HL-60 (cell line): ENCODE results near the gene RFXANK.
A peak's percentile ranks its signal among the peaks of the same experiment; 100 is the strongest.

Experiments
- DNase-seq, 2 experiments: peaks; one replicate each; pipeline ENCODE4 v3.0.0-alpha.2; 2010 to 2020; ENCODE audit warnings: low read depth in 1 of 2, low spot score in 1 of 2
- H3K27ac ChIP-seq: fragments of 250-450 bp; sonication (Bioruptor Pico); replicated peaks from 2 replicates; pipeline ENCODE4 v1.5.1; 2020; ENCODE audit warnings: mild to moderate bottlenecking, moderate library complexity
- H3K27me3 ChIP-seq: fragments of 250-450 bp; sonication (Bioruptor Pico); 2 replicates; pipeline ENCODE4 v1.5.1; 2021; ENCODE audit warnings: mild to moderate bottlenecking, moderate library complexity; ENCODE audit not compliant: insufficient read depth, poor library complexity, severe bottlenecking
- H3K4me3 ChIP-seq: replicated peaks from 2 replicates; pipeline ENCODE4 v1.5.1; 2011; ENCODE audit warnings: mild to moderate bottlenecking, control low read depth, low read length; ENCODE audit not compliant: insufficient read depth
- GABPA ChIP-seq: IDR thresholded peaks from 2 replicates; pipeline ENCODE4 v1.6.1; 2012; ENCODE audit warnings: low read depth
- POLR2AphosphoS5 ChIP-seq: IDR thresholded peaks from 2 replicates; pipeline ENCODE4 v1.6.1; 2012; ENCODE audit warnings: low read depth
- SPI1 ChIP-seq: IDR thresholded peaks from 2 replicates; pipeline ENCODE4 v1.6.1; 2012; ENCODE audit warnings: low read depth, mild to moderate bottlenecking, borderline replicate concordance
- long read RNA-seq: library from polyadenylated mRNA; unstranded; transcript quantifications from one replicate; pipeline ENCODE4 v2.0.0, GENCODE V29; 2020
- TF ChIP-seq, protein P1 (sequence below): IDR thresholded peaks from one replicate; pipeline ENCODE4 v1.5.1; 2011; ENCODE audit warnings: low read length, control low read depth, inconsistent platforms; ENCODE audit not compliant: insufficient read depth
- TF ChIP-seq, protein P2 (sequence below): IDR thresholded peaks from 2 replicates; pipeline ENCODE4 v1.6.1; 2012; ENCODE audit warnings: low read depth; ENCODE audit not compliant: insufficient replicate concordance

The RFXANK gene, protein sequence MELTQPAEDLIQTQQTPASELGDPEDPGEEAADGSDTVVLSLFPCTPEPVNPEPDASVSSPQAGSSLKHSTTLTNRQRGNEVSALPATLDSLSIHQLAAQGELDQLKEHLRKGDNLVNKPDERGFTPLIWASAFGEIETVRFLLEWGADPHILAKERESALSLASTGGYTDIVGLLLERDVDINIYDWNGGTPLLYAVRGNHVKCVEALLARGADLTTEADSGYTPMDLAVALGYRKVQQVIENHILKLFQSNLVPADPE
- long read RNA-seq, transcript RFXANK-203 (9 exons, 1,212 nt): major isoform, 53 of 186 reads
- long read RNA-seq, partial matches to known transcripts: 57 of 186 reads
- long read RNA-seq, other reads (novel, unspliced or antisense): 69 of 186 reads

DNA sequence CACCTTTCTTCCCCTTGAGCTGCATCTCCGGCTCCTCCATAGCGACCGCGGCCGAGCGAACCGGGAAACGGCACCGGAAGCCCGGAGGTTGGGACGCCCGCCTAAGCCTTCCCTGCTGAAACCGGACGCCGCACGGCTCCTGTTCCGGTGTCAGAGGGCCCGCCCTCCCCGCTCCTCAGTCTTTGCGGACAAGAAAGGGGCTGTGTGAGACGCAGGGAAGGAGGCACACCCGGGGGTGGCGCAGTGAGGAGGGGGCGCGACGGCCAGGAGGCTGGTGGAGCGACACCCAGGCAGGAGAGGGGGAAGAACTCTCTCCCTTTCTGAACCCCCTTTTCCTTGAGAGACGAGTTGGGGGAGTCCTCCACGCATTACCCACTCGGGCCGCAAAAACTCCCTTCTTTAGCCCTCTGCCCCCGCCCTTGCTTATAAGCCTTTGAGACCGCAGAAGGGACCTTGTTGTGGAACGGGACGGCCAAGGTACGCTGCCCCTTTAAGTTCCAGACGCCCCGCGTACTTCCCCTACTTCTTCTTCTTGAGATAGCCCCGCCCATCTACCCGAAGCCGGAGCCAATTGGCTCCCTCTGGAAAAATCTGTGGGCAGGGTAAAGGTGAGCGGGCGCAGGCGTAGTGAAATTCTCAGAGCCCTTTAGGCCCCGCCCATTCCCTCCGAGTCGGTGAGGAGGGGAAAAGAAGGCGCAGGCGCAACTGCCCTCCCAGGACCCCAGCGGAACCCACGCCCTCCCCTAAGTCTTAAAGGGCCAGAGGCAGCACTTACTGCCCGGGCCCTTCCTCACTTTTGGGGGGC lies at the start of gene RFXANK, which contains the start of gene BORCS8:
Gene RFXANK (plus strand): TSS at position 181 of the 805 bp plus-strand sequence. CDS start 1,689 bp downstream, outside the sequence.
Gene BORCS8 (minus strand): TSS at position 75 of the 805 bp plus-strand sequence. CDS start 35 bp downstream, at position 40.
- peak; percentile 97 to 99 for DNase-seq
- TF ChIP-seq GABPA: peak; percentile 98
- TF ChIP-seq, protein P1, sequence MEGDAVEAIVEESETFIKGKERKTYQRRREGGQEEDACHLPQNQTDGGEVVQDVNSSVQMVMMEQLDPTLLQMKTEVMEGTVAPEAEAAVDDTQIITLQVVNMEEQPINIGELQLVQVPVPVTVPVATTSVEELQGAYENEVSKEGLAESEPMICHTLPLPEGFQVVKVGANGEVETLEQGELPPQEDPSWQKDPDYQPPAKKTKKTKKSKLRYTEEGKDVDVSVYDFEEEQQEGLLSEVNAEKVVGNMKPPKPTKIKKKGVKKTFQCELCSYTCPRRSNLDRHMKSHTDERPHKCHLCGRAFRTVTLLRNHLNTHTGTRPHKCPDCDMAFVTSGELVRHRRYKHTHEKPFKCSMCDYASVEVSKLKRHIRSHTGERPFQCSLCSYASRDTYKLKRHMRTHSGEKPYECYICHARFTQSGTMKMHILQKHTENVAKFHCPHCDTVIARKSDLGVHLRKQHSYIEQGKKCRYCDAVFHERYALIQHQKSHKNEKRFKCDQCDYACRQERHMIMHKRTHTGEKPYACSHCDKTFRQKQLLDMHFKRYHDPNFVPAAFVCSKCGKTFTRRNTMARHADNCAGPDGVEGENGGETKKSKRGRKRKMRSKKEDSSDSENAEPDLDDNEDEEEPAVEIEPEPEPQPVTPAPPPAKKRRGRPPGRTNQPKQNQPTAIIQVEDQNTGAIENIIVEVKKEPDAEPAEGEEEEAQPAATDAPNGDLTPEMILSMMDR: no peak
- no peak for TF ChIP-seq SPI1
- peak; percentile 65; the same call in 1 of the 2 replicates for TF ChIP-seq POLR2AphosphoS5
- TF ChIP-seq, protein P2, sequence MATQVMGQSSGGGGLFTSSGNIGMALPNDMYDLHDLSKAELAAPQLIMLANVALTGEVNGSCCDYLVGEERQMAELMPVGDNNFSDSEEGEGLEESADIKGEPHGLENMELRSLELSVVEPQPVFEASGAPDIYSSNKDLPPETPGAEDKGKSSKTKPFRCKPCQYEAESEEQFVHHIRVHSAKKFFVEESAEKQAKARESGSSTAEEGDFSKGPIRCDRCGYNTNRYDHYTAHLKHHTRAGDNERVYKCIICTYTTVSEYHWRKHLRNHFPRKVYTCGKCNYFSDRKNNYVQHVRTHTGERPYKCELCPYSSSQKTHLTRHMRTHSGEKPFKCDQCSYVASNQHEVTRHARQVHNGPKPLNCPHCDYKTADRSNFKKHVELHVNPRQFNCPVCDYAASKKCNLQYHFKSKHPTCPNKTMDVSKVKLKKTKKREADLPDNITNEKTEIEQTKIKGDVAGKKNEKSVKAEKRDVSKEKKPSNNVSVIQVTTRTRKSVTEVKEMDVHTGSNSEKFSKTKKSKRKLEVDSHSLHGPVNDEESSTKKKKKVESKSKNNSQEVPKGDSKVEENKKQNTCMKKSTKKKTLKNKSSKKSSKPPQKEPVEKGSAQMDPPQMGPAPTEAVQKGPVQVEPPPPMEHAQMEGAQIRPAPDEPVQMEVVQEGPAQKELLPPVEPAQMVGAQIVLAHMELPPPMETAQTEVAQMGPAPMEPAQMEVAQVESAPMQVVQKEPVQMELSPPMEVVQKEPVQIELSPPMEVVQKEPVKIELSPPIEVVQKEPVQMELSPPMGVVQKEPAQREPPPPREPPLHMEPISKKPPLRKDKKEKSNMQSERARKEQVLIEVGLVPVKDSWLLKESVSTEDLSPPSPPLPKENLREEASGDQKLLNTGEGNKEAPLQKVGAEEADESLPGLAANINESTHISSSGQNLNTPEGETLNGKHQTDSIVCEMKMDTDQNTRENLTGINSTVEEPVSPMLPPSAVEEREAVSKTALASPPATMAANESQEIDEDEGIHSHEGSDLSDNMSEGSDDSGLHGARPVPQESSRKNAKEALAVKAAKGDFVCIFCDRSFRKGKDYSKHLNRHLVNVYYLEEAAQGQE: peak; percentile 20
- no peaks in the 10 kb centered on the region for H3K27me3 ChIP-seq
- peak within 1 kb of the TSS; percentile 67 for H3K4me3 ChIP-seq
- H3K27ac ChIP-seq: peak within 1 kb of the TSS; percentile 100

GRCh38 chr19:19142347-19142746 lies 49.7 kb upstream of the RFXANK start:
- no peak for DNase-seq
- Histone ChIP-seq H3K27me3 (no peaks in the 10 kb centered on the region), H3K4me3 (no peak overlapping the region), H3K27ac (no peak overlapping the region)
- TF ChIP-seq GABPA: no peak
- no peak for TF ChIP-seq POLR2AphosphoS5
- TF ChIP-seq, protein P2: no peak
- TF ChIP-seq SPI1: no peak
- TF ChIP-seq, protein P1: no peak

- Histone ChIP-seq H3K27me3 (no peaks in the 10 kb centered on the region), H3K27ac (no peak overlapping the region), H3K4me3 (no peak overlapping the region)
- TF ChIP-seq GABPA (no peak), POLR2AphosphoS5 (no peak), SPI1 (no peak)
- TF ChIP-seq, protein P2: no peak
- TF ChIP-seq, protein P1: no peak
- no peak for DNase-seq
Measured at GRCh38 chr19:19145281-19145680, 46.8 kb upstream of the RFXANK start.
